ENCODE measurements around the gene METTL6. TPM values are rescaled to one million over a fixed set of nuclear protein-coding genes. Genes with fewer than 3 reads are reported as not detected.
"Not testable (repeated sequence)": the region's sequence is repeated elsewhere in the genome, so short reads cannot be mapped to it uniquely, and the experiment has no call there.

The METTL6 gene
- total RNA-seq, 1 experiment from 2014 or later: 19.3 TPM

- Histone ChIP-seq H3K36me3 (peaks cover 3% of the 10 kb centered on the region; the same call in 1 of the 2 replicates), H3K27me3 (replicated peaks) (no peaks in the 10 kb centered on the region), H3K27ac (no peak overlapping the region), H3K9me3 (replicated peaks) (no peaks in the 10 kb centered on the region), H3K4me1 (replicated peaks) (no peaks in the 10 kb centered on the region), H3K4me3 (no peak overlapping the region)
- peak in 1 of 2 experiments; percentile 35 for DNase-seq (ENCODE audit: low read depth in 1 of 2, low spot score in 2 of 2)
These were observed 21.8 kb downstream of the METTL6 start for GRCh38 chr3:15405448-15406050.

GRCh38 chr3:15404767-15405166 lies 22.6 kb downstream of the METTL6 start:
- Histone ChIP-seq H3K27me3 (replicated peaks) (no peaks in the 10 kb centered on the region), H3K36me3 (no peaks in the 10 kb centered on the region), H3K4me3 (no peak overlapping the region), H3K9me3 (replicated peaks) (no peaks in the 10 kb centered on the region), H3K27ac (no peak overlapping the region), H3K4me1 (replicated peaks) (no peaks in the 10 kb centered on the region)
- DNase-seq (ENCODE audit: low read depth in 1 of 2, low spot score in 2 of 2): no peak

DNA sequence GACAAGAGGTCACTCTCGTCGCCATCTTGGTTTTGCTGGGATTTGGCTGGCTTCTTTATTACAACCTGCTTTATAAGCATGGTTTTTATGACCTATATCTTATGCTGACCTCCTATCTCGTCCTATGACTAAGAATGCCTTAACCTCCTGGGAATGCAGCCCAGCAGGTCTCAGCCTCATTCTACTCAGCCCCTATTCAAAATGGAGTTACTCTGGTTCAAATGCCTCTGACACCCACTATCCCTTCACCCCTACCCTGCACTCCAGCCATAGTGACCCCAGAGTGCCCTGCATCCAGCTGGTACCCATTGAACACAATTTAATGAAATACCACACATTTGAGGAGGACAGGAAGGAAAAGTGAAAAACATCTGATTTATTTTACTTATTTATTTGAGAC lies 23.4 kb downstream of the METTL6 start:
- Histone ChIP-seq H3K27ac (no peak overlapping the region), H3K4me3 (no peak overlapping the region), H3K4me1 (replicated peaks) (no peaks in the 10 kb centered on the region), H3K27me3 (replicated peaks) (no peaks in the 10 kb centered on the region), H3K36me3 (no peaks in the 10 kb centered on the region), H3K9me3 (replicated peaks) (no peaks in the 10 kb centered on the region)
- no peak for DNase-seq (ENCODE audit: low read depth in 1 of 2, low spot score in 2 of 2)

DNA sequence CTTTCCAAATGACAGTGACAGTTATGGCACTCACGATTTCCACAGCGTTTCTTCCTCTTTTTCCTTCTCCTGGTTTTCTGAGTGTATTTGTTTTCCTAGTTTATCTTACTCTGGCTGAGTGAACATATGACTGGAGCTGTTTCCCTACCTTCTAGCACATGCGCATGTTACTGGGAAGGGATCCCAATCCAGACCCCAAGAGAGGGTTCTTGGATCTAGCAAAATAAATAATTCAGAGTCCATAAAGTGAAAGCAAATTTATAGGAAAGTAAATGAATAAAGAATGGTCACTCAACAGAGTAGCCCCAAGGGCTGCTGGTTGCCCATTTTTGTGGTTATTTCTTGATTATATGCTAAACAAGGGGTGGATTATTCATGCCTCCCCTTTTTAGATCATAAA lies 23.8 kb downstream of the METTL6 start:
- H3K36me3 ChIP-seq: no peaks in the 10 kb centered on the region
- no peak for DNase-seq (ENCODE audit: low read depth in 1 of 2, low spot score in 2 of 2)
- no peak overlapping the region for H3K27ac ChIP-seq
- no peaks in the 10 kb centered on the region for H3K9me3 ChIP-seq (replicated peaks)
- H3K27me3 ChIP-seq (replicated peaks): no peaks in the 10 kb centered on the region
- H3K4me1 ChIP-seq (replicated peaks): no peaks in the 10 kb centered on the region
- no peak overlapping the region for H3K4me3 ChIP-seq

DNA sequence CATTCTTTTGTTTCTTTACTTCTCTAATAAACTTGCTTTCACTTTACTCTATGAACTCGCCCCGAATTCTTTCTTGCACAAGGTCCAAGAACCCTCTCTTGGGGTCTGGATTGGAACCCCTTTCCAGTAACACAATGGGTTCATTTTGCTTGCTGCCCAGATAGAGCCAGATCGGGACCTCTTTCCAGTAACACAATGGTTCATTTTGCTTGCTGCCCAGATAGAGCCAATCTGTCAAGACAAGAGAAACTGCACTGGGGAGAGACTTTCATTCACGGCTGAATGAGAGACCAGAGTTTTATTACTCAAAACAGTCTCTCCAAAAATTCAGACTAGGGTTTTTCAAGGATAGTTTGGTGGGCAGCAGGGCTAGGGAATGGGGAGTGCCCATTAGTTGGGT lies 25.4 kb downstream of the METTL6 start:
- H3K4me3 ChIP-seq: no peak overlapping the region
- no peaks in the 10 kb centered on the region for H3K9me3 ChIP-seq (replicated peaks)
- H3K36me3 ChIP-seq: no peaks in the 10 kb centered on the region
- H3K4me1 ChIP-seq (replicated peaks): no peaks in the 10 kb centered on the region
- no peak overlapping the region for H3K27ac ChIP-seq
- no peaks in the 10 kb centered on the region for H3K27me3 ChIP-seq (replicated peaks)
- no peak for DNase-seq (ENCODE audit: low read depth in 1 of 2, low spot score in 2 of 2)

DNA sequence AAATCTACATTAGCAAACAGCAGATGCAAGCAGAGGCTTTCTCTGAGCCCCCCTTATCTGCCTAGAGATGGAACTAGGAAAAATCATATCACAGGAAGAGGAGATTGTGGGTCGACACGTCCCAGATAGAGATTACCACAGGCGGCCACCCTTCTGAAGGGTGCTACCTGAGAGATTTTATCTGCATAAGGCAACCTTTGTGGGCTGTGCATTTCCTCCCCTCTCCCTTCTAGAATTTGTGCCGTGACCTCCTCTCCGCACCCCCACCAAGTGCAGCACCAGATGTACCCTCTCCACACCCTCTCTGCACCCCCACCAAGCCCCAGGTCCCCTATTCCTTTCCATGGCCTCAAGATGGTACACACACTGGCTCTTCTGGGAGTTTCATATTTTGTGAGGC lies 27.4 kb downstream of the METTL6 start:
- no peak for DNase-seq (ENCODE audit: low read depth in 1 of 2, low spot score in 2 of 2)
- H3K4me1 ChIP-seq (replicated peaks): no peaks in the 10 kb centered on the region
- no peak overlapping the region for H3K4me3 ChIP-seq

GRCh38 chr3:15398731-15399133 lies 28.6 kb downstream of the METTL6 start:
- H3K9me3 ChIP-seq (replicated peaks); H3K4me1 ChIP-seq (replicated peaks); H3K27ac ChIP-seq; H3K27me3 ChIP-seq (replicated peaks); H3K36me3 ChIP-seq; H3K4me3 ChIP-seq; DNase-seq (ENCODE audit: low read depth in 1 of 2, low spot score in 2 of 2): not testable (repeated sequence)

More for the DNA sequence above, 27.4 kb downstream of the METTL6 start:
- Histone ChIP-seq H3K27me3 (replicated peaks) (no peaks in the 10 kb centered on the region), H3K27ac (no peak overlapping the region), H3K9me3 (replicated peaks) (no peaks in the 10 kb centered on the region), H3K36me3 (no peaks in the 10 kb centered on the region)

- not testable (repeated sequence) for DNase-seq (ENCODE audit: low read depth in 1 of 2, low spot score in 2 of 2); H3K27ac ChIP-seq
These were observed 34.1 kb downstream of the METTL6 start for GRCh38 chr3:15393252-15393651.

DNA sequence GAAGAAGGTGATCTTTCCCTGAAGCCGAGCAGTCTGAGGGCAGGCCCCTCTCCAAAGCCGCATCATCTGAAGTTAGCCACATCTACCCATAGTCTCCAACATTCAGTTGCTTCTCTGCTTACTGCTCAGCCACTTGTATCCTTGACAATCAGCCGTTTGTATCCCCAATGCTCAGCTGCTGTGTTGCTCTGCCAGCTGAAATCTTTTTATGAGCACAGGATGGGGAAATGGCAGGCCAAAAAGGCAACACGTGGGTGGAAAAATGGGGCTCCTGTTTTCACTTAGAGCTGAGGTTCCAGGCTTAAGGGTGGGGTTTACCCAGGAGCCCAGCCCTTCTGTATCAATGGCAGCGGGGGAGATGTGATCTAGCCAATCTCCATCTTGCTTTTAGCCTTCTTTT lies 36.3 kb downstream of the METTL6 start:
- Histone ChIP-seq H3K4me1 (replicated peaks) (no peaks in the 10 kb centered on the region), H3K9me3 (replicated peaks) (no peaks in the 10 kb centered on the region), H3K27ac (no peak overlapping the region), H3K4me3 (no peak overlapping the region), H3K36me3 (no peaks in the 10 kb centered on the region), H3K27me3 (replicated peaks) (no peaks in the 10 kb centered on the region)
- DNase-seq (ENCODE audit: low read depth in 1 of 2, low spot score in 2 of 2): no peak

More at GRCh38 chr3:15393252-15393651, 34.1 kb downstream of the METTL6 start:
- not testable (repeated sequence) for H3K9me3 ChIP-seq (replicated peaks); H3K4me1 ChIP-seq (replicated peaks); H3K27me3 ChIP-seq (replicated peaks); H3K36me3 ChIP-seq; H3K4me3 ChIP-seq

DNA sequence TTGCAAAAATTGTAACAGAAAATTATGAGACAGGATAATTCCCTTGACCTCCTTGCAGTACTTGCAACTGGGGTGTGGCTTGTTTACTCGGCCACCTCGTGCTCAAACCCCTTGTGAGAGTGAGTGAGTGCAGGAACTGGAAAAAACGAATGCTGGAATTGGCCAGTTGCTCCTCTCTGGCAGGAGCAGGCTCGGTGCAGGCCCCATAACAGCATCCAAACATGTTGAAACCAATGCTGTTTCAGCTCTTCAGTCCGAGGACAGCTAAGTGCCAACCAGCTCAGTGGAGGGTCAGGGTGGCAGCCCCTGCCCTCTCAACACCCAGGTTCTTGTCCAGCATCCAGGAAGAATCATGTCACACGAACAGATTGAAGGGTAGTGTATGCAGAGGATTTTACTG lies 36.9 kb downstream of the METTL6 start:
- DNase-seq (ENCODE audit: low read depth in 1 of 2, low spot score in 2 of 2): no peak
- Histone ChIP-seq H3K9me3 (replicated peaks) (no peaks in the 10 kb centered on the region), H3K4me1 (replicated peaks) (no peaks in the 10 kb centered on the region), H3K4me3 (no peak overlapping the region), H3K27me3 (replicated peaks) (no peaks in the 10 kb centered on the region), H3K27ac (no peak overlapping the region), H3K36me3 (no peaks in the 10 kb centered on the region)

DNA sequence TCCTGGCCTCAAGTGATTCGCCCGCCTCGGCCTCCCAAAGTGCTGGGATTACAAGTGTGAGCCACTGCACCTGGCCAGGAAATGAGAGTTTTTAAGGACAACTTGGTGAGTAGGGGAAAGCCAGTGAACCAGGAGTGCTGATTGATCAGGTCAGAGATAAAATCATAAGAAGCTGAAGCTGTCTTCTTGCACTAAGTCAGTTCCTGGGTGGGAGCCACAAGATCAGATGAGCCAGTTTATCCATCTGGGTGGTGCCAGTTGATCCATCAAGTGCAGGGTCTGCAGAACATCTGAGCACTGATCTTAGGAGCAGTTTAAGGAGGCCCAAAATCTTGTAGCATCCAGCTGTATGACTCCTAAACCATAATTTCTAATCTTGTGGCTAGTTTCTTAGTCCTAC lies 39.0 kb downstream of the METTL6 start:
- not testable (repeated sequence) for DNase-seq (ENCODE audit: low read depth in 1 of 2, low spot score in 2 of 2)

GRCh38 chr3:15387735-15388134 lies 39.6 kb downstream of the METTL6 start:
- Histone ChIP-seq H3K27ac (no peak overlapping the region), H3K4me1 (replicated peaks) (no peaks in the 10 kb centered on the region), H3K9me3 (replicated peaks) (no peaks in the 10 kb centered on the region), H3K27me3 (replicated peaks) (no peaks in the 10 kb centered on the region), H3K36me3 (no peaks in the 10 kb centered on the region), H3K4me3 (no peak overlapping the region)
- DNase-seq (ENCODE audit: low read depth in 1 of 2, low spot score in 2 of 2): no peak

More for the DNA sequence above, 39.0 kb downstream of the METTL6 start:
- not testable (repeated sequence) for H3K4me1 ChIP-seq (replicated peaks); H3K4me3 ChIP-seq; H3K9me3 ChIP-seq (replicated peaks); H3K27ac ChIP-seq; H3K36me3 ChIP-seq; H3K27me3 ChIP-seq (replicated peaks)

DNA sequence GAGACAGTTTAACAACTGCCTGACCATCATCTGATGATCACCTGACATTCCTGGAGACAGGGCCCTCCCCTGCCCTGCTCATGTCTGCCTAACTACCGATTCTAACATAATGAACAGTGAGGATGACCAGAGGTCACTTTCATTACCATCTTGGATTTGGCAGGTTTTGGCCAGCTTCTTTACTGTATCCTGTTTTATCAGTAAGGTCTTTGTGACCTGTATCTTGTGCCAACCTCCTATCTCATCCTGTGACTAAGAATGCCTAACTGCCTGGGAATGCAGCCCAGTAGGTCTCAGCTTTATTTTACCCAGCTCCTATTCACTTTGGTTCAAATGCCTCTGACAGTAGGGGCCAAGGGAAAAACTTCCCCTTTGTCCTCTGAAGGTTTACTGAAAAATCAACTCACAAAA lies 40.2 kb downstream of the METTL6 start:
- H3K4me3 ChIP-seq: no peak overlapping the region
- H3K27ac ChIP-seq: no peak overlapping the region
- H3K36me3 ChIP-seq: no peaks in the 10 kb centered on the region
- H3K27me3 ChIP-seq (replicated peaks): no peaks in the 10 kb centered on the region
- no peaks in the 10 kb centered on the region for H3K4me1 ChIP-seq (replicated peaks)
- H3K9me3 ChIP-seq (replicated peaks): no peaks in the 10 kb centered on the region
- no peak for DNase-seq (ENCODE audit: low read depth in 1 of 2, low spot score in 2 of 2)

- not testable (repeated sequence) for H3K27me3 ChIP-seq (replicated peaks); H3K9me3 ChIP-seq (replicated peaks); H3K4me1 ChIP-seq (replicated peaks); DNase-seq (ENCODE audit: low read depth in 1 of 2, low spot score in 2 of 2); H3K27ac ChIP-seq; H3K4me3 ChIP-seq; H3K36me3 ChIP-seq
These were observed 40.7 kb downstream of the METTL6 start for GRCh38 chr3:15386654-15386955.

DNA sequence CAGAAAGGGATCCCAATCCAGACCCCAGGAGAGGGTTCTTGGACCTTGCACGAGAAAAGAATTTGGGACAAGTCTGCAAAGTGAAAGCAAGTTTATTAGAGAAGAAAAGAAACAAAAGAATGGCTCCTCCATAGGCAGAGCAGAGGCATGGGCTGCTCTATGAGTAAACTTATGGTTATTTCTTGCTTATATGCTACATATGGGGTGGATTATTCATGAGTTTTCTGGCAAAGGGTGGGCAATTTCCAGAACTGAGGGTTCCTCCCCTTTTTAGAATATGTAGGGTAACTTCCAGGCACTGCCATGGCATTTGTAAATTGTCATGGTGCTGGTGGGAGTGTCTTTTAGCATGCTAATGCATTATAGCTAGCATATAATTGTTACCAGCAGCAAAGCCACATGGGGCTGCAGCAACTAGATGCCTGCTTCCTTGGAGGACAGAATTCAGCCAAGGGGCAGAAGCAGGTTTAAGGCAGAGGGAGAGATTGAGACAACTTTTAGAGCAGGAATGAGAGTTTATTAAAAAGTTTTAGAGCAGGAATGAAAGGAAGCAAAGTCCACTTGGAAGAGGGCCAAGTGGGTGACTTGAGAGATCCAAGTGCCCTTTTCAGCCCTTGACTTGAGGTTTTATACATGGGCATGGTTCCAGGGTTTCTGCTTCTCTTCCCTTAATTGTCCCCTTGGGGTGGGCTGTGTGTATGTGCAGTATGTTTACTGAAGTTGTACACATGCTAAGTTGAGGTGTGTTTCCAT lies 41.3 kb downstream of the METTL6 start:
- no peak overlapping the region for H3K27ac ChIP-seq
- H3K27me3 ChIP-seq (replicated peaks): no peaks in the 10 kb centered on the region
- H3K4me3 ChIP-seq: no peak overlapping the region
- no peaks in the 10 kb centered on the region for H3K9me3 ChIP-seq (replicated peaks)
- no peaks in the 10 kb centered on the region for H3K4me1 ChIP-seq (replicated peaks)
- no peaks in the 10 kb centered on the region for H3K36me3 ChIP-seq
- no peak for DNase-seq (ENCODE audit: low read depth in 1 of 2, low spot score in 2 of 2)
